Nephron progenitor cell (in vitro differentiated cells): ENCODE data around the gene DGCR2.
A peak's percentile ranks its signal among the peaks of the same experiment; 100 is the strongest.

Source experiments
- DNase-seq: peaks from one replicate; pipeline ENCODE4 v3.0.0; 2021
- H3K27ac Mint-ChIP-seq: 2 replicates; pipeline ENCODE4 v1.8.0; 2021; ENCODE audit warnings: mild to moderate bottlenecking, moderate library complexity, mixed read lengths
- H3K27me3 Mint-ChIP-seq: 2 replicates; pipeline ENCODE4 v1.8.0; 2021; ENCODE audit warnings: mild to moderate bottlenecking, low read depth, mixed read lengths; ENCODE audit not compliant: poor library complexity
- H3K36me3 Mint-ChIP-seq: 2 replicates; pipeline ENCODE4 v1.8.0; 2021; ENCODE audit warnings: low read depth, mixed read lengths
- H3K4me1 Mint-ChIP-seq: 2 replicates; pipeline ENCODE4 v1.8.0; 2021; ENCODE audit warnings: mixed read lengths
- H3K4me3 Mint-ChIP-seq: 2 replicates; pipeline ENCODE4 v1.8.0; 2021; ENCODE audit warnings: mild to moderate bottlenecking, moderate library complexity, mixed read lengths
- H3K9me3 Mint-ChIP-seq: 2 replicates; pipeline ENCODE4 v1.8.0; 2021; ENCODE audit warnings: mild to moderate bottlenecking, moderate library complexity, mixed read lengths
- TF ChIP-seq, protein P1 (sequence below): fragments of 200-600 bp; sonication (generic); IDR thresholded peaks from 2 replicates; pipeline ENCODE4 v1.5.0; 2021; ENCODE audit warnings: antibody characterized with exemption

The DGCR2 gene

DNA sequence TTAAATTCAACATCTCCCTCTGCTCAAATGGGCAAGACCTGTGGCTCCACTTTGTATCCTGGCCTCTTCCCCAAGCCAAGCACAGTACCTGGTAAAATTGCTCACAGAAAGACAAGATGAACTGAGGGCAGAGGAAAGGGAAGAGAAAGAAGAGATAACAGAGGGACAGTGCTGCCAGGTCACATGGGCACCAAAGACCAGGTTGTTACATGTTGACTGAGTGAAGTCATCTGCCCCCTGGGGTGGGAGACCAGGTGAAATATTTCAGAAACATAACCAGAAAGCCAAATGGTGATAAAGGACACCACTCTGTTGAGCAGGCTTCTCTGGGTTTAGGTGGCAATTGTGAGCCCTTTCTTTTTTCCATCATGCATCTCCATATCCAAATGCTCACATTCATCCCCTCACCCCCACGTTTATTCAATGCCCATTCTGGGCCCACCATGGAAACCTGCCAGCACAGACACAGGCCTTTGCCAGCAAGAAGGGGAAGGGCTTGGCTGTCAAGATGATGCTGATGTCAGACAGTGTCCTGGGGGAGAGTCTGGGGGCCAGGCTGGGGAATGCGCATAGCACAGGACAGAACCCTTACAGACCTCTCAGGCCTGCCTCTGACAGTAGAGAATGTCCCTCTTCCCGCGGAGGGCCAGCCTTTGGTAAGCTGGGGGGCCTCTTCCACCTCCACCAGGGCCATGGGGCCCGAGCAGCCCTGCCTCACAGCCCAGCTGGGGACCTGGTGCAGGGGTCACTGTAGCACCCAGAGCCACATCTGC lies 51.6 kb downstream of the DGCR2 start:
- H3K9me3 Mint-ChIP-seq = no peaks in the 10 kb centered on the region
- peaks cover 5% of the 10 kb centered on the region for H3K27me3 Mint-ChIP-seq
- peaks cover 55% of the 10 kb centered on the region for H3K36me3 Mint-ChIP-seq
- H3K27ac Mint-ChIP-seq = no peak overlapping the region
- TF ChIP-seq, protein P1, sequence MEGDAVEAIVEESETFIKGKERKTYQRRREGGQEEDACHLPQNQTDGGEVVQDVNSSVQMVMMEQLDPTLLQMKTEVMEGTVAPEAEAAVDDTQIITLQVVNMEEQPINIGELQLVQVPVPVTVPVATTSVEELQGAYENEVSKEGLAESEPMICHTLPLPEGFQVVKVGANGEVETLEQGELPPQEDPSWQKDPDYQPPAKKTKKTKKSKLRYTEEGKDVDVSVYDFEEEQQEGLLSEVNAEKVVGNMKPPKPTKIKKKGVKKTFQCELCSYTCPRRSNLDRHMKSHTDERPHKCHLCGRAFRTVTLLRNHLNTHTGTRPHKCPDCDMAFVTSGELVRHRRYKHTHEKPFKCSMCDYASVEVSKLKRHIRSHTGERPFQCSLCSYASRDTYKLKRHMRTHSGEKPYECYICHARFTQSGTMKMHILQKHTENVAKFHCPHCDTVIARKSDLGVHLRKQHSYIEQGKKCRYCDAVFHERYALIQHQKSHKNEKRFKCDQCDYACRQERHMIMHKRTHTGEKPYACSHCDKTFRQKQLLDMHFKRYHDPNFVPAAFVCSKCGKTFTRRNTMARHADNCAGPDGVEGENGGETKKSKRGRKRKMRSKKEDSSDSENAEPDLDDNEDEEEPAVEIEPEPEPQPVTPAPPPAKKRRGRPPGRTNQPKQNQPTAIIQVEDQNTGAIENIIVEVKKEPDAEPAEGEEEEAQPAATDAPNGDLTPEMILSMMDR = no peak
- H3K4me3 Mint-ChIP-seq = no peak overlapping the region
- no peaks in the 10 kb centered on the region for H3K4me1 Mint-ChIP-seq
- DNase-seq = no peak

GRCh38 chr22:19069451-19069850 lies 52.8 kb downstream of the DGCR2 start:
- no peak overlapping the region for H3K4me3 Mint-ChIP-seq
- no peaks in the 10 kb centered on the region for H3K9me3 Mint-ChIP-seq
- peaks cover 5% of the 10 kb centered on the region for H3K27me3 Mint-ChIP-seq
- TF ChIP-seq, protein P1 = no peak
- no peaks in the 10 kb centered on the region for H3K4me1 Mint-ChIP-seq
- H3K36me3 Mint-ChIP-seq = peaks cover 57% of the 10 kb centered on the region
- no peak for DNase-seq
- no peak overlapping the region for H3K27ac Mint-ChIP-seq

DNA sequence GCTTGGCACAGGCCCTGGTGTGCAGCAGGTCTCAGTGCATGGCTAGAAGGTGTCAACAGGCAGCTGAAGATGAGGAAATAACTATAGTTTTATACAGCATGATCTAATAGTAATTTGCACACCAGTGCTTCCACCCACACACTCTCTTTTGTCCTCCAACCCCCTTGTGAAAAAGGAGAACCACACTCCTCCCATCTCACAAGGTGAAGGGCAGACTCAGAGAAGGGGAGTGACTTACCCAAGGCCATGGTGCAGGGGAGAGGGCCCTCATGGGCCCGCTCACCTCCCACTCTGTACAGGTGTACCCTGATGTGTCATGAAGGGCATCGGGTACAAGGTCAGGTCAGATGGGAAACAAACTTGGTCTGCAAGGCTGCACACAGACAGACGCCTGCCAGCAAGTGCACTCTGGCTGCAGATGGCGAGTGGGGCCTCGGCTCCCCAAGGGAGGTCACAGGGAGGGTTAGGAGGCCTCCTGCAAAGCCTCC lies 53.4 kb downstream of the DGCR2 start:
- no peaks in the 10 kb centered on the region for H3K9me3 Mint-ChIP-seq
- no peaks in the 10 kb centered on the region for H3K4me1 Mint-ChIP-seq
- H3K27ac Mint-ChIP-seq = peak overlapping the region; percentile 16
- H3K27me3 Mint-ChIP-seq = peaks cover 5% of the 10 kb centered on the region
- no peak overlapping the region for H3K4me3 Mint-ChIP-seq
- DNase-seq = no peak
- TF ChIP-seq, protein P1 = no peak
- H3K36me3 Mint-ChIP-seq = peaks cover 51% of the 10 kb centered on the region

DNA sequence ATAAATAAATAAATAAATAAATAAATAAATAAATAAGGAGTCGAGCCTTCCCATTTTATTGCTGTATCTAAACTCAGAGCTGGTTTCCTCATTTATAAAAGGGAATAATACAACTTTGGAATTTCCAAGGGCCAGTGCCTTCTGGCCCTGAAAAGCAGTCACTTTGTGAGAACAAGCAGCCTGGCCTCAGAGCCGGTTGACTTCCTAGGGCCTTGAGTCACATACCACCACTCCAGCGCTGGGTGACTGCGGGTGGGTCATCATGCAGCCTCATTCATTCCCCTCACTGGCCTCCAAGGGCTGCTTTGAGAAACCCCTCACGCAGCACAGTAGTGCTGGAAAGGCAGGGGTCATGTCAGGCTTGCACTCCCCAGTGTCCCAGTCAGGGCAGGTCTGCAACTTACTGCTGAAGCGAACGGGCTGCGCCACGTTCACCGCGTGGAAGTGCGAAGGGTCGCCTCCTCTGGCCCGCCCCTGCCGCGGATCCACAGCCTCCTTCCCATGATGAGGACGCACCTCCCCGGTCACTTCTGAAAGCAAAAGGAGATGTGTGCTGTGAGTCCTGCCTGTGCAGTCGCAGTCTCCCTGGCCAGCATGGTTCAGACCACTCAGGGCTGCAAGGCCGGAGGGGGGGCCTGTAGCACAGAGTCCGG lies 54.4 kb downstream of the DGCR2 start:
- no peak overlapping the region for H3K27ac Mint-ChIP-seq

DNA sequence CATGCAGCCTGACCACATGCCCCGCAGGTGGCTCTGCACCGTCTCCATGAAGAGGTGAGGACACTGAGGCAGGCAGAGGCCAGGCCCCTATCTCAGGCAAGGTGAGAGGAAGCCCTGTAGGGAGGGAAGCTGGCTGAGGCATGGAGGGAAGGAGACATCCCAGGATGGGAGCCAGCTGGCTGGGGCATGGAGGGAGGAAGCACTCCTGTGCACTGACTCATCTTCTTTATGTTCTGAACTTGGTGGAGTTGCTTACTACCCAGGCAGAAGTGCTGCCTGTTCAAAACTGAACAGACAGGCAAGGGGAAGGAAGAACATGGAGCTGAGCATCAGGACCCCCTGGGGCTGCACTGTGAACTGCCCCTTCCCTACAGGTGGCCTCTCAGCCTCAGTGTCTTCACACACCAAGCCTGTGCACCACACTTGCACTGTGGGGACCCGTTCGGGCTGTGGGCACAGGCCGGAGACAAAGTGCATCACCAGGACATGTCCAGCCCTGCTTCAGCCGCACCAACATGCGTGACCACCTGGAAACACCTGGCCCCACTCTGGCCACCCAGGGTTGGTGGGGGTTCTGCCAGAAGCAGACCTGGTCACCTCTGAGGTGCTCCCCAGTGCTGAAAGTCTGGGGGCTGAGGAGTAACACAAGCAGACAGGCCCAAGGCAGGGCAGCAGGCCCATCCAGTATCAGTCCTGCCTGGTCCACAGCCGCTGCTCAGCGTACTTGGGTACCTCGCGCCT lies 55.5 kb downstream of the DGCR2 start:
- Mint-ChIP-seq H3K9me3 (no peaks in the 10 kb centered on the region), H3K27ac (no peak overlapping the region), H3K36me3 (peaks cover 47% of the 10 kb centered on the region), H3K4me3 (no peak overlapping the region), H3K27me3 (peaks cover 5% of the 10 kb centered on the region), H3K4me1 (peaks cover 8% of the 10 kb centered on the region)
- TF ChIP-seq, protein P1 = no peak
- no peak for DNase-seq

More for the DNA sequence above, 54.4 kb downstream of the DGCR2 start:
- Mint-ChIP-seq H3K27me3 (peaks cover 5% of the 10 kb centered on the region), H3K36me3 (peaks cover 52% of the 10 kb centered on the region), H3K9me3 (no peaks in the 10 kb centered on the region), H3K4me3 (no peak overlapping the region), H3K4me1 (peaks cover under 1% of the 10 kb centered on the region)
- TF ChIP-seq, protein P1 = no peak
- DNase-seq = no peak
